Fibroblast of the conjunctiva (primary cell): ENCODE results near the gene KIF26B.
"Not testable (repeated sequence)": the region's sequence is repeated elsewhere in the genome, so short reads cannot be mapped to it uniquely, and the experiment has no call there.

ENCODE experiments used
- DNase-seq: peaks from one replicate; pipeline ENCODE4 v3.0.0-alpha.2; 2010; ENCODE audit warnings: low read depth

Gene KIF26B

GRCh38 chr1:245388687-245389086 is 233.9 kb downstream of the KIF26B start:
- no peak for DNase-seq

- DNase-seq: no peak
These were observed 235.1 kb downstream of the KIF26B start for GRCh38 chr1:245389873-245390272.

GRCh38 chr1:245390975-245391374 is 236.2 kb downstream of the KIF26B start:
- DNase-seq: no peak

- DNase-seq: no peak
These were observed 238.9 kb downstream of the KIF26B start for GRCh38 chr1:245393694-245394093.

GRCh38 chr1:245395680-245396079 is 240.9 kb downstream of the KIF26B start:
- DNase-seq: no peak

- DNase-seq: no peak
These were observed 241.8 kb downstream of the KIF26B start for GRCh38 chr1:245396615-245397014.

- no peak for DNase-seq
These were observed 243.0 kb downstream of the KIF26B start for GRCh38 chr1:245397771-245398170.

- DNase-seq: no peak
These were observed 243.4 kb downstream of the KIF26B start for GRCh38 chr1:245398180-245398579.

- no peak for DNase-seq
These were observed 247.2 kb downstream of the KIF26B start for GRCh38 chr1:245401881-245402587.

- DNase-seq: not testable (repeated sequence)
These were observed 248.2 kb downstream of the KIF26B start for GRCh38 chr1:245402998-245403397.

- DNase-seq: no peak
These were observed 249.7 kb downstream of the KIF26B start for GRCh38 chr1:245404527-245404926.

GRCh38 chr1:245404952-245405351 is 250.2 kb downstream of the KIF26B start:
- no peak for DNase-seq

GRCh38 chr1:245406426-245406825 is 251.6 kb downstream of the KIF26B start:
- no peak for DNase-seq

GRCh38 chr1:245407983-245408382 is 253.2 kb downstream of the KIF26B start:
- no peak for DNase-seq

GRCh38 chr1:245409341-245410195 is 254.8 kb downstream of the KIF26B start:
- DNase-seq: no peak

GRCh38 chr1:245411245-245412036 is 256.7 kb downstream of the KIF26B start:
- no peak for DNase-seq

- no peak for DNase-seq
These were observed 257.5 kb downstream of the KIF26B start for GRCh38 chr1:245412306-245412705.

- DNase-seq: no peak
These were observed 262.0 kb downstream of the KIF26B start for GRCh38 chr1:245416781-245417180.

GRCh38 chr1:245418077-245418476 is 263.3 kb downstream of the KIF26B start:
- DNase-seq: no peak

- DNase-seq: no peak
These were observed 264.7 kb downstream of the KIF26B start for GRCh38 chr1:245419461-245419978.

- DNase-seq: no peak
These were observed 265.2 kb downstream of the KIF26B start for GRCh38 chr1:245419989-245420388.

GRCh38 chr1:245420926-245421325 is 266.1 kb downstream of the KIF26B start:
- no peak for DNase-seq
